HL-60 (cell line): ENCODE measurements around the gene KATNB1.

Source experiments
- POLR2AphosphoS5 ChIP-seq: IDR thresholded peaks from 2 replicates; pipeline ENCODE4 v1.6.1; 2012; ENCODE audit warnings: low read depth
- REST ChIP-seq: IDR thresholded peaks from 2 replicates; pipeline ENCODE4 v1.6.1; 2012; ENCODE audit warnings: low read depth; ENCODE audit not compliant: insufficient replicate concordance
- SPI1 ChIP-seq: IDR thresholded peaks from 2 replicates; pipeline ENCODE4 v1.6.1; 2012; ENCODE audit warnings: low read depth, mild to moderate bottlenecking, borderline replicate concordance
- TF ChIP-seq, protein P1 (sequence below): IDR thresholded peaks from one replicate; pipeline ENCODE4 v1.5.1; 2011; ENCODE audit warnings: low read length, control low read depth, inconsistent platforms; ENCODE audit not compliant: insufficient read depth

DNA sequence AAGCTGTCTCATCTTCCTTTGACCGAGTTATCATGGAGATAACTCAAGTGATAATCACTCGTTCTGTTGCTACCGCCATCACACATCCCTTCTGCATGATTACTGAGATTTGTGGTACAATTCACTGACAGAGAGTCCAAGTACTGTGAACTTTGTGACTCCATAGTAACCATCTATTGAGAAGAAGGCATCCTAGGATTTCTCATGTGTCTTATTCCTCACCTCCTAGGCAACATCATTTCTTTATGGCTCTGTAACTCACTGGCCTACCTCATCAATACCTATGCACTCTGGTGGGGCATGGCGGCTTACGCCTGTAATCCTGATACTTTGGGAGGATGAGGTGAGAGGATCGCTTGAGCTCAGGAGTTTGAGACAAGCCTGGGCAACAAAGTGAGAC, 21.5 kb upstream of the KATNB1 start:
- TF ChIP-seq, protein P1, sequence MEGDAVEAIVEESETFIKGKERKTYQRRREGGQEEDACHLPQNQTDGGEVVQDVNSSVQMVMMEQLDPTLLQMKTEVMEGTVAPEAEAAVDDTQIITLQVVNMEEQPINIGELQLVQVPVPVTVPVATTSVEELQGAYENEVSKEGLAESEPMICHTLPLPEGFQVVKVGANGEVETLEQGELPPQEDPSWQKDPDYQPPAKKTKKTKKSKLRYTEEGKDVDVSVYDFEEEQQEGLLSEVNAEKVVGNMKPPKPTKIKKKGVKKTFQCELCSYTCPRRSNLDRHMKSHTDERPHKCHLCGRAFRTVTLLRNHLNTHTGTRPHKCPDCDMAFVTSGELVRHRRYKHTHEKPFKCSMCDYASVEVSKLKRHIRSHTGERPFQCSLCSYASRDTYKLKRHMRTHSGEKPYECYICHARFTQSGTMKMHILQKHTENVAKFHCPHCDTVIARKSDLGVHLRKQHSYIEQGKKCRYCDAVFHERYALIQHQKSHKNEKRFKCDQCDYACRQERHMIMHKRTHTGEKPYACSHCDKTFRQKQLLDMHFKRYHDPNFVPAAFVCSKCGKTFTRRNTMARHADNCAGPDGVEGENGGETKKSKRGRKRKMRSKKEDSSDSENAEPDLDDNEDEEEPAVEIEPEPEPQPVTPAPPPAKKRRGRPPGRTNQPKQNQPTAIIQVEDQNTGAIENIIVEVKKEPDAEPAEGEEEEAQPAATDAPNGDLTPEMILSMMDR: no peak
- no peak for TF ChIP-seq REST
- no peak for TF ChIP-seq SPI1
- no peak for TF ChIP-seq POLR2AphosphoS5
